SU-DHL-6 (cell line): Measurements from ENCODE around the gene RGP1.

Experiments
- H2AFZ ChIP-seq: fragments of 200-600 bp; sonication (generic); 2 replicates; pipeline ENCODE4 v1.6.1; 2014; ENCODE audit warnings: low read depth, mild to moderate bottlenecking, moderate library complexity, mixed read lengths, antibody characterized with exemption, low read length; ENCODE audit not compliant: severe bottlenecking
- H3F3A ChIP-seq: fragments of 200-600 bp; shearing (Covaris generic); 2 replicates; pipeline ENCODE4 v1.6.0; 2016; ENCODE audit warnings: antibody characterized with exemption, mild to moderate bottlenecking; ENCODE audit not compliant: insufficient read depth
- H3K27ac ChIP-seq: fragments of 200-600 bp; sonication (generic); 2 replicates; pipeline ENCODE4 v1.5.1; 2016; ENCODE audit warnings: low read depth, mild to moderate bottlenecking, low read length, moderate library complexity, mixed read lengths
- H3K27me3 ChIP-seq: fragments of 200-600 bp; sonication (generic), shearing (Covaris generic); 2 replicates; pipeline ENCODE4 v1.6.0; 2014; ENCODE audit warnings: mild to moderate bottlenecking, low read length
- H3K36me3 ChIP-seq: fragments of 200-600 bp; sonication (generic); 2 replicates; pipeline ENCODE4 v1.6.1; 2014; ENCODE audit warnings: mild to moderate bottlenecking, low read length, mixed read lengths
- H3K4me2 ChIP-seq: fragments of 300-600, 200-600 bp; shearing (Covaris generic), sonication (generic); 2 replicates; pipeline ENCODE4 v1.6.0; 2014; ENCODE audit warnings: low read length, low read depth, mild to moderate bottlenecking; ENCODE audit not compliant: poor library complexity, severe bottlenecking
- H3K4me3 ChIP-seq: fragments of 200-600 bp; sonication (generic); 2 replicates; pipeline ENCODE4 v1.5.1; 2014; ENCODE audit warnings: antibody characterized with exemption, low read length, mild to moderate bottlenecking, mixed read lengths; ENCODE audit not compliant: insufficient read depth, poor library complexity, severe bottlenecking
- H3K79me2 ChIP-seq: fragments of 200-600 bp; sonication (generic); 2 replicates; pipeline ENCODE4 v1.6.1; 2014; ENCODE audit warnings: mild to moderate bottlenecking, low read length, moderate library complexity; ENCODE audit not compliant: insufficient read depth
- H3K9ac ChIP-seq: fragments of 200-600 bp; sonication (generic); 2 replicates; pipeline ENCODE4 v1.7.0; 2014; ENCODE audit warnings: mild to moderate bottlenecking, low read length
- H3K9me2 ChIP-seq: fragments of 200-600 bp; sonication (generic); replicated peaks from 2 replicates; pipeline ENCODE4 v1.6.1; 2014; ENCODE audit warnings: low read length; ENCODE audit not compliant: insufficient read depth
- H3K9me3 ChIP-seq: fragments of 200-600 bp; sonication (generic); 2 replicates; pipeline ENCODE4 v1.6.1; 2014; ENCODE audit warnings: low read length, mixed read lengths; ENCODE audit not compliant: insufficient read depth
- H4K20me1 ChIP-seq: fragments of 200-600 bp; sonication (generic); 2 replicates; pipeline ENCODE4 v1.6.1; 2014; ENCODE audit warnings: low read depth, mild to moderate bottlenecking, antibody characterized with exemption, low read length, moderate library complexity, mixed read lengths
- CTCF ChIP-seq: fragments of 200-600 bp; sonication (generic); IDR thresholded peaks from one replicate; pipeline ENCODE4 v1.5.1; 2017; ENCODE audit warnings: antibody characterized with exemption, mild to moderate bottlenecking, low read length, moderate library complexity; ENCODE audit not compliant: insufficient read depth, poor library complexity, severe bottlenecking
- EZH2phosphoT487 ChIP-seq: fragments of 200-600 bp; sonication (generic), shearing (Covaris generic); conservative IDR thresholded peaks from 2 replicates; pipeline ENCODE4 v1.6.1; 2018; ENCODE audit warnings: mild to moderate bottlenecking, antibody characterized with exemption, low read length, moderate library complexity, mixed read lengths

Gene RGP1

GRCh38 chr9:35713578-35713977 is 35.5 kb upstream of the RGP1 start:
- Histone ChIP-seq H3K4me2 (no peak overlapping the region), H4K20me1 (no peaks in the 10 kb centered on the region), H2AFZ (no peak overlapping the region), H3K79me2 (no peaks in the 10 kb centered on the region), H3K9me3 (no peaks in the 10 kb centered on the region), H3K36me3 (peaks cover 15% of the 10 kb centered on the region; the same call in 1 of the 2 replicates), H3K27me3 (no peaks in the 10 kb centered on the region), H3K9me2 (no peaks in the 10 kb centered on the region), H3K27ac (no peak overlapping the region), H3K4me3 (no peak overlapping the region), H3K9ac (no peak overlapping the region), H3F3A (no peaks in the 10 kb centered on the region)
- TF ChIP-seq CTCF, result no peak
- no peak for TF ChIP-seq EZH2phosphoT487

GRCh38 chr9:35714123-35714522 is 35.0 kb upstream of the RGP1 start:
- Histone ChIP-seq H3K9me3 (no peaks in the 10 kb centered on the region), H2AFZ (no peak overlapping the region), H3F3A (no peaks in the 10 kb centered on the region), H3K79me2 (no peaks in the 10 kb centered on the region), H3K36me3 (peaks cover 13% of the 10 kb centered on the region; the same call in 1 of the 2 replicates), H3K27me3 (no peaks in the 10 kb centered on the region), H3K27ac (no peak overlapping the region), H3K4me3 (no peak overlapping the region), H3K4me2 (no peak overlapping the region), H3K9me2 (no peaks in the 10 kb centered on the region), H4K20me1 (no peaks in the 10 kb centered on the region), H3K9ac (no peak overlapping the region)
- TF ChIP-seq EZH2phosphoT487 (no peak), CTCF (no peak)

- Histone ChIP-seq H3K27ac (no peak overlapping the region), H3K27me3 (no peaks in the 10 kb centered on the region), H3K9me3 (no peaks in the 10 kb centered on the region), H2AFZ (no peak overlapping the region), H3K79me2 (no peaks in the 10 kb centered on the region), H3K9me2 (no peaks in the 10 kb centered on the region), H3K9ac (no peak overlapping the region), H3K4me3 (no peak overlapping the region), H4K20me1 (no peaks in the 10 kb centered on the region), H3F3A (no peaks in the 10 kb centered on the region), H3K4me2 (no peak overlapping the region), H3K36me3 (peaks cover 13% of the 10 kb centered on the region; the same call in 1 of the 2 replicates)
- TF ChIP-seq EZH2phosphoT487 (no peak), CTCF (no peak)
Observed at GRCh38 chr9:35714579-35715252, 34.4 kb upstream of the RGP1 start.
